Hypothalamus (tissue), 51 donors: Measurements from ENCODE around the gene OCRL.

Experiments
- DNase-seq, 51 donors: peaks; one replicate each; lab custom pipeline; 2025; lab: John Stamatoyannopoulos, UW

OCRL gene

GRCh38 chrX:129629837-129630236 is 89.8 kb downstream of the OCRL start:
- DNase-seq, result peak in 31 of 51 donors; percentile 1 to 65 (median 26)

- DNase-seq, result no peak
Measured at GRCh38 chrX:129631849-129632248, 91.8 kb downstream of the OCRL start.

- peak in 1 of 51 donors; percentile 13 for DNase-seq
Measured at GRCh38 chrX:129632443-129632842, 92.4 kb downstream of the OCRL start.

GRCh38 chrX:129634541-129634940 is 94.5 kb downstream of the OCRL start:
- DNase-seq, result peak in 35 of 51 donors; percentile 0 to 71 (median 31)

- DNase-seq, result no peak
Measured at GRCh38 chrX:129636175-129636681, 96.2 kb downstream of the OCRL start.

- DNase-seq, result peak in 46 of 51 donors; percentile 3 to 84 (median 46)
Measured at GRCh38 chrX:129637217-129638109, 97.4 kb downstream of the OCRL start.

- no peak for DNase-seq
Measured at GRCh38 chrX:129638917-129639316, 98.9 kb downstream of the OCRL start.

- DNase-seq, result no peak
Measured at GRCh38 chrX:129640737-129641136, 100.7 kb downstream of the OCRL start.

GRCh38 chrX:129641469-129641868 is 101.4 kb downstream of the OCRL start:
- no peak for DNase-seq

DNA sequence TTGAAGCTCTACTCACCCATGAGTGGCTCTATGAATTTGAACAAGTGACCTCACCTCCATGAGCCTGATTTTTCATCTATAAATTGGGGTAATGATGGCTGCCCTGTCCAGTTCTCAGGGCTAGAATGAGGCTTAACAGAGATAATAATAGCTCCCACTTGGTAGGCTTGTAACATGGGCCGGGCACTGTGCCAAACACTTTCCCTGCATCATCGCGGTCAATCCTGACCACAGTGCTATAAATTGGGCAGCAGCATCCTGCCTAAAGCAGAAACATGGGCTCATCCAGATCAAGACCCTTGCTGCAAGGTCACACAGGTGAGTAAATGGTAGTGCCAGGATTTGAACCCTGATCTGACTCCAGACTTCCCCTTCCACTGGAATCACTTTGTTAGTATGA is 101.9 kb downstream of the OCRL start:
- DNase-seq, result no peak
